Osteoblast (primary cell): ENCODE results near the gene ALG14. TPM values are rescaled to one million over a fixed set of nuclear protein-coding genes. Genes with fewer than 3 reads are reported as not detected.

Source experiments
- DNase-seq: peaks from one replicate; pipeline ENCODE4 v3.0.0; 2011; ENCODE audit warnings: low spot score, mixed read lengths; ENCODE audit not compliant: insufficient read length; ENCODE audit errors: missing footprints
- H2AFZ ChIP-seq: 2 replicates; pipeline ENCODE4 v1.6.0; 2011; ENCODE audit warnings: mild to moderate bottlenecking, low read length
- H3K27ac ChIP-seq: 2 replicates; pipeline ENCODE4 v1.5.1; 2011; ENCODE audit warnings: mild to moderate bottlenecking, low read depth, low read length, moderate library complexity
- H3K27me3 ChIP-seq: 2 replicates; pipeline ENCODE4 v1.6.0; 2012; ENCODE audit warnings: mild to moderate bottlenecking, control low read depth, inconsistent platforms, low read length, moderate library complexity; ENCODE audit not compliant: insufficient read depth
- H3K36me3 ChIP-seq: 2 replicates; pipeline ENCODE4 v1.5.1; 2011; ENCODE audit warnings: mild to moderate bottlenecking, low read length, control low read depth, moderate library complexity; ENCODE audit not compliant: insufficient read depth
- H3K4me1 ChIP-seq: 2 replicates; pipeline ENCODE4 v1.5.1; 2011; ENCODE audit warnings: mild to moderate bottlenecking, low read length, control low read depth, moderate library complexity; ENCODE audit not compliant: insufficient read depth
- H3K4me2 ChIP-seq: 2 replicates; pipeline ENCODE4 v1.6.0; 2011; ENCODE audit warnings: mild to moderate bottlenecking, low read length; ENCODE audit not compliant: insufficient read depth
- H3K4me3 ChIP-seq: fragments of 200-600 bp; sonication (generic); 3 replicates; pipeline ENCODE4 v1.5.1; 2012; ENCODE audit warnings: mild to moderate bottlenecking, low read length, inconsistent platforms; ENCODE audit not compliant: insufficient read depth
- H3K79me2 ChIP-seq: 2 replicates; pipeline ENCODE4 v1.6.0; 2012; ENCODE audit warnings: mild to moderate bottlenecking, low read length, control low read depth, inconsistent platforms; ENCODE audit not compliant: insufficient read depth
- H3K9me3 ChIP-seq: 2 replicates; pipeline ENCODE4 v1.5.1; 2011; ENCODE audit warnings: low read depth, low read length, control low read depth
- H4K20me1 ChIP-seq: 2 replicates; pipeline ENCODE4 v1.6.0; 2012; ENCODE audit warnings: mild to moderate bottlenecking, low read length, control low read depth; ENCODE audit not compliant: insufficient read depth
- CTCF ChIP-seq: IDR thresholded peaks from 2 replicates; pipeline ENCODE4 v1.5.1; 2011; ENCODE audit warnings: mild to moderate bottlenecking, low read depth, low read length, moderate library complexity; ENCODE audit errors: extremely low read depth
- total RNA-seq: library from RNA; depleted of rRNA; stranded (reverse); fragments of >200 nt; gene quantifications from 2 replicates; pipeline ENCODE4 v1.2.3, GENCODE V29; 2012

Gene ALG14
- total RNA-seq, 1 donor, result 1.4 TPM

- H3K27ac ChIP-seq, result no peak overlapping the region
- H3K4me1 ChIP-seq, result peaks cover 6% of the 10 kb centered on the region
- no peak for DNase-seq
- no peaks in the 10 kb centered on the region for H3K36me3 ChIP-seq
- H3K9me3 ChIP-seq, result no peaks in the 10 kb centered on the region
- H4K20me1 ChIP-seq, result no peaks in the 10 kb centered on the region
- H2AFZ ChIP-seq, result no peak overlapping the region
- TF ChIP-seq CTCF, result no peak
- no peaks in the 10 kb centered on the region for H3K79me2 ChIP-seq
- no peak overlapping the region for H3K4me2 ChIP-seq
- H3K27me3 ChIP-seq, result peaks cover 21% of the 10 kb centered on the region
- no peak overlapping the region for H3K4me3 ChIP-seq
Measured at GRCh38 chr1:95113684-95114083, 40.9 kb upstream of the ALG14 start.

- no peaks in the 10 kb centered on the region for H3K36me3 ChIP-seq
- no peaks in the 10 kb centered on the region for H3K9me3 ChIP-seq
- no peaks in the 10 kb centered on the region for H3K4me1 ChIP-seq
- TF ChIP-seq CTCF, result no peak
- H2AFZ ChIP-seq, result no peak overlapping the region
- H3K27ac ChIP-seq, result no peak overlapping the region
- H3K4me3 ChIP-seq, result no peak overlapping the region
- DNase-seq, result no peak
- H3K4me2 ChIP-seq, result no peak overlapping the region
- H3K27me3 ChIP-seq, result peaks cover 6% of the 10 kb centered on the region
- H4K20me1 ChIP-seq, result no peaks in the 10 kb centered on the region
- no peaks in the 10 kb centered on the region for H3K79me2 ChIP-seq
Measured at GRCh38 chr1:95111014-95111413, 38.3 kb upstream of the ALG14 start.

GRCh38 chr1:95108792-95109191 lies 36.0 kb upstream of the ALG14 start:
- no peak for DNase-seq
- Histone ChIP-seq H3K27ac (no peak overlapping the region), H3K4me3 (no peak overlapping the region), H4K20me1 (no peaks in the 10 kb centered on the region), H3K79me2 (no peaks in the 10 kb centered on the region), H3K36me3 (no peaks in the 10 kb centered on the region), H3K4me2 (no peak overlapping the region), H2AFZ (no peak overlapping the region), H3K4me1 (no peaks in the 10 kb centered on the region), H3K27me3 (peaks cover 6% of the 10 kb centered on the region), H3K9me3 (no peaks in the 10 kb centered on the region)
- no peak for TF ChIP-seq CTCF

- H3K4me1 ChIP-seq, result peaks cover 3% of the 10 kb centered on the region
- H3K4me2 ChIP-seq, result no peak overlapping the region
- no peak for DNase-seq
- no peak overlapping the region for H3K27ac ChIP-seq
- peak overlapping the region; percentile 37 for H2AFZ ChIP-seq
- H3K79me2 ChIP-seq, result no peaks in the 10 kb centered on the region
- no peaks in the 10 kb centered on the region for H4K20me1 ChIP-seq
- no peaks in the 10 kb centered on the region for H3K36me3 ChIP-seq
- H3K27me3 ChIP-seq, result peaks cover 10% of the 10 kb centered on the region
- H3K4me3 ChIP-seq, result no peak overlapping the region
- no peak for TF ChIP-seq CTCF
- H3K9me3 ChIP-seq, result no peaks in the 10 kb centered on the region
Measured at GRCh38 chr1:95098196-95098595, 25.4 kb upstream of the ALG14 start.
